SU-DHL-6 (cell line): ENCODE results near the gene MEGF6.

Source experiments
- CTCF ChIP-seq: fragments of 200-600 bp; sonication (generic); IDR thresholded peaks from one replicate; pipeline ENCODE4 v1.5.1; 2017; ENCODE audit warnings: antibody characterized with exemption, mild to moderate bottlenecking, low read length, moderate library complexity; ENCODE audit not compliant: insufficient read depth, poor library complexity, severe bottlenecking
- EZH2phosphoT487 ChIP-seq: fragments of 200-600 bp; sonication (generic), shearing (Covaris generic); conservative IDR thresholded peaks from 2 replicates; pipeline ENCODE4 v1.6.1; 2018; ENCODE audit warnings: mild to moderate bottlenecking, antibody characterized with exemption, low read length, moderate library complexity, mixed read lengths

GRCh38 chr1:3626025-3626424 is 14.7 kb upstream of the MEGF6 start:
- no peak for TF ChIP-seq CTCF
- no peak for TF ChIP-seq EZH2phosphoT487
